Lower leg skin (tissue), 4 donors: ENCODE data around the gene CALB2. TPM values are rescaled to one million over a fixed set of nuclear protein-coding genes. Genes with fewer than 3 reads are reported as not detected.

ENCODE experiments used
- DNase-seq, 2 donors: peaks; one replicate each; pipeline ENCODE4 v3.0.0-alpha.2; 2019; ENCODE audit warnings: low spot score in 2 of 2
- H3K4me3 ChIP-seq: fragments of 200-600 bp; sonication (generic); 2 replicates; pipeline ENCODE4 v1.5.1; 2017; ENCODE audit warnings: mild to moderate bottlenecking, low read depth; ENCODE audit not compliant: poor library complexity, severe bottlenecking
- POLR2A ChIP-seq, 2 donors: fragments of 450-650 bp; IDR thresholded peaks; one replicate each; pipeline ENCODE4 v1.6.1; 2016 to 2017; ENCODE audit warnings: antibody characterized with exemption in 2 of 2, mild to moderate bottlenecking in 1 of 2, moderate library complexity in 1 of 2
- WGBS, 2 donors: methylation state at CpG; one replicate each; pipeline ENCODE4 v1.1.5; 2018; 5-methylcytosine and 5-hydroxymethylcytosine counted together
- intact Hi-C: fragments of 100-400 bp; cut with DNase I; formaldehyde crosslinking; loops from one replicate; pipeline ENCODE4 v1.15.0; 2023; ENCODE audit warnings: low total_unique reads
- total RNA-seq, 4 donors: library from RNA; depleted of rRNA; stranded (reverse); fragments of >200 nt; gene quantifications; one replicate each; pipeline ENCODE4 v1.1.0, GENCODE V29; 2016
- TF ChIP-seq, protein P1 (sequence below), 3 donors: fragments of 450-650 bp; IDR thresholded peaks; one replicate each; pipeline ENCODE4 v1.5.1; 2016; ENCODE audit warnings: antibody characterized with exemption in 3 of 3, mild to moderate bottlenecking in 3 of 3, moderate library complexity in 2 of 3

The CALB2 gene
- total RNA-seq, 4 donors from 2014 or later = 3.8 to 5.1 (median 4.1) TPM; not detected in 1

DNA sequence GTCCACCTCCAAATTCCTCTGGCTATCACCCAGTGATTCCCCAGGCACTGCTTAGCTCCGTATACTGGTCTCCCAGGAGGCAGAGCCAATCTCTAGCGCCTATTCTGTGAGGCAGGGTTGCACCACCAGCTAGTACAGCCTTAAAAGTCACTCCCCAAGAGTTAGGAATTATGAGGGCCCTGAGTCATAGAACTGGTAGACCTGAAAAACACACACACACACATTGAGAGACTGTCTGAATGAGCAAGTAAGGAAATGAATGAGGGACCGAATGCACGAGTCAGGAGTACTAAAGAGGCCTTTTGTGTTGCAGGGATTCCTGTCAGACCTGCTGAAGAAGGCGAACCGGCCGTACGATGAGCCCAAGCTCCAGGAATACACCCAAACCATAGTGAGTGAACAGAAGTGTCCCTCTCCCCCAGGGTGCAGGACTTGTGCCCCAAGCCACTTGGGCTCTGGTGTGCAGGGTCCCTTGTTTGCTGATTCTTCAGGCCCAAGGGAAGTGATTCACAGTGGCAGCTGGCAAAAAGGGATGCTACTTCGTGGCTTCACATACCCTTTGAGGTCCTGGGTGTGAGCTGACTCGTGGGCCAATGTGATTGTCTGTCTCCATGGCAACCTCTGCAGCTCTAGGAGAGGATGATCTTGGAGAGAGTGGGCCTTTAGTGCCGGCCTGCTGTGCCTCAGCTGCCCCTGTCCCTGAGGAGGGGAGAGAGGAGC, 24.7 kb downstream of the CALB2 start:
- 58 to 59% methylated on average over 8 to 11 of the region's 11 CpGs for WGBS, 2 donors
- no peak overlapping the region for H3K4me3 ChIP-seq
- TF ChIP-seq POLR2A (IDR thresholded peaks at IDR 0.05) = no peak
- TF ChIP-seq, protein P1, sequence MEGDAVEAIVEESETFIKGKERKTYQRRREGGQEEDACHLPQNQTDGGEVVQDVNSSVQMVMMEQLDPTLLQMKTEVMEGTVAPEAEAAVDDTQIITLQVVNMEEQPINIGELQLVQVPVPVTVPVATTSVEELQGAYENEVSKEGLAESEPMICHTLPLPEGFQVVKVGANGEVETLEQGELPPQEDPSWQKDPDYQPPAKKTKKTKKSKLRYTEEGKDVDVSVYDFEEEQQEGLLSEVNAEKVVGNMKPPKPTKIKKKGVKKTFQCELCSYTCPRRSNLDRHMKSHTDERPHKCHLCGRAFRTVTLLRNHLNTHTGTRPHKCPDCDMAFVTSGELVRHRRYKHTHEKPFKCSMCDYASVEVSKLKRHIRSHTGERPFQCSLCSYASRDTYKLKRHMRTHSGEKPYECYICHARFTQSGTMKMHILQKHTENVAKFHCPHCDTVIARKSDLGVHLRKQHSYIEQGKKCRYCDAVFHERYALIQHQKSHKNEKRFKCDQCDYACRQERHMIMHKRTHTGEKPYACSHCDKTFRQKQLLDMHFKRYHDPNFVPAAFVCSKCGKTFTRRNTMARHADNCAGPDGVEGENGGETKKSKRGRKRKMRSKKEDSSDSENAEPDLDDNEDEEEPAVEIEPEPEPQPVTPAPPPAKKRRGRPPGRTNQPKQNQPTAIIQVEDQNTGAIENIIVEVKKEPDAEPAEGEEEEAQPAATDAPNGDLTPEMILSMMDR (IDR thresholded peaks at IDR 0.05) = no peak
- intact Hi-C loops = no loop called here
- DNase-seq = no peak

DNA sequence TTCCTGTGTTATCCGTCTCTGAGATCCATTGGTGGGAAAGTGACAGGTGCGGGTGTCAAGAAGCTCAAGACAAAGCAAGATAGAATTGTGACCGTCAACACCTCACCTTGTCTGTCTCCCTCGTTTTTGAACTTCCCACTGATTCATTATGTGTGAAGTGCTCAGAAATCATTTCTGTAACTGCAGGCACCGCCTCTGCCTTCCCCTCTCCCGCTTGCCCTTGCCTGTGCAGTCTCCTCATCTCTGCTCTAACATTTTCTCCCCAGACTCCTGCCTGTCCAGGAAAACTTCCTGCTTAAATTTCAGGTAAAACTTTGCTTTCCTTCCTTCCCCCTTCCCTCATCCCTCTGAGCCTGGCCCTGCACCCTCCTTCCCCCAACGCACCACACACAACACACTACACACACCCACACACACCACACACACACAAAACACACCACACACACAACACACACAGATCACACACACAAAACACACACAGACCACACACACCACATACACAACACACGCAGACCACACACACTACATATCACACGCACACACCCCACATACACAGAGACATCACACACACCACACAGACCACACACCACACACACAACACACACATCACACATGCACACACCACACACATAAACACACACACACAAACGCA, 25.7 kb downstream of the CALB2 start:
- no peak for DNase-seq
- 56 to 60% methylated on average over 10 of the region's 10 CpGs for WGBS, 2 donors
- H3K4me3 ChIP-seq = no peak overlapping the region
- TF ChIP-seq POLR2A (IDR thresholded peaks at IDR 0.05) = no peak
- TF ChIP-seq, protein P1 (IDR thresholded peaks at IDR 0.05) = no peak
- intact Hi-C loops = no loop called here

DNA sequence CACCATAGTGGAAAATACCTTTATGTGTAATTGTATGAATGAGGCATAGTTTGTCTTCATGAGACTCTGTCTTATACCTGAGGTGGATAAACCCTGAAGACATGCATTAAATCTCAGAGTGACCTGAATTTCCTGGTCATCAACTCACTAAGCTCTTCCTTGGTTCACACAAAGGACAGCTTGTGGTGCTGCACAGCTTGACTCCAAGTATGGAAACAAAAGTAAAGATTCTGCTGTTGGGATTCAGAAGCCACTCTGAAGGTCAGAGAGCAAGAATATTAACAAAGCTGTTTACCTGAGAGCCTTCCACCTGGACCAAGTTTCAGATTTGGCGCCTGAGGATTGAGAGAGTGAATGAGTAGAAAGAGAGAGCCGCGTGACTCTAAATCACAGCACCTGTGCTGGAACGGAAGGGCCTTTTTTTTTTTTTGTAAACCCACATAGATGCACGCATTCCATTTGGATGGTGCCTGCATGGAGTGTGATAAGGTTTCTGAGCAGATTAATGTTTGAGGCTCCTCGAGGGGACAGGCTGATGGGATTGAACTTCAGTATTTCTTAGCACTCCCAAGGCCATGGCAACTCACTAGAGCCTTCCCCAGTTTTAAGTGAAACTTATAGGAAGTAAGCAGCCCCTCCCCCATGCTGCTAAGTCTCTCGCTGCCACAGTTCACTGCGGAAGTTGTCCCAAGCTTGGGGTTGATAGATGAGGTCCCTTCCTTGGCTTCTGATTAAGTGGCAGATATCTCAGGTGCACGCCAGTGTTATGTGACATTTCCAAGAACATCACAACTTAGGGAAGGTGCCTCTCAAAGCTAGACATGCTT, 28.7 kb downstream of the CALB2 start:
- TF ChIP-seq POLR2A (IDR thresholded peaks at IDR 0.05) = no peak
- TF ChIP-seq, protein P1 (IDR thresholded peaks at IDR 0.05) = no peak
- DNase-seq = no peak
- H3K4me3 ChIP-seq = no peak overlapping the region
- intact Hi-C loops = no loop called here
- 15 to 17% methylated on average over 9 of the region's 9 CpGs for WGBS, 2 donors

DNA sequence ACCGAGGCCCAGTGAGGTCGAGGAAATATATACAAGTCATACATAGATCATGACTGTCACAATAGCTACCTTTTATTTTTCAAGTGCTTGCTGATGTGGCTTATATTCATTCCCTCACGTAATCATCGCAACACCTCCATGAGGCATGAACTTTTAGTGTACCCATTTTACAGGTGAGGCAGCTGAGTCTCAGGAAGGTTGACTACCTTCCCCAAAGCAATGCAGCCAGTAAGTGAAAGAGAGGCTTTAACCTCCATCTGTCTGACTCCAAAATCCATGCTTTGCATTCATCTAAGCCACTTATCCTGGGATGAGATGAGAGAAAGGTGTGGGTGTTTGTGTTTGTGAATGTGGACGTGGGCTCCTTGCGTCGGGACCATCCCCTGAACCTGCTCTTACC, 30.8 kb downstream of the CALB2 start:
- no peak for DNase-seq
- intact Hi-C loops = no loop called here
- 78 to 79% methylated on average over 7 of the region's 7 CpGs for WGBS, 2 donors
- TF ChIP-seq POLR2A (IDR thresholded peaks at IDR 0.05) = no peak
- TF ChIP-seq, protein P1 (IDR thresholded peaks at IDR 0.05) = no peak
- H3K4me3 ChIP-seq = no peak overlapping the region

DNA sequence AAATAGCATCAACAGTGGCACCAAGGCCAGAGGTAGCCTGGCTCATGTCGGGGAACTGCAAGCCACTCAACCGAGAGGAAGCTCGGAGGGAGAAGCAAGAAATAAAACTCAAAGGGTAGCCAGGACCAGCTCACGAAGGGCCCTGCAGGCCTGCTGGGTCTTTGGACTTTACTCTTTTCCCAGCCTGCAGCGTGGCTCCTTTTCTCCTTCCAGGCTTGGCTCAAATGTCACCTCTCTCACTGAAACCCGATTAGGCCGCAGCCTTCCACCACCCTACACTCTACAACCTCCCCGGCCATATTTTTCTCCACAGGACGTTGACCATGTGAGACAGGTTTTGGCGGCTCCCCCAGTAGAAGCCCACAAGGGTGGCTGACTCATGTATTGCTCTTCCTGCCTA, 38.1 kb downstream of the CALB2 start:
- intact Hi-C loops = no loop called here
- no peak overlapping the region for H3K4me3 ChIP-seq
- WGBS, 2 donors = 75 to 81% methylated on average over 10 of the region's 10 CpGs
- TF ChIP-seq, protein P1 (IDR thresholded peaks at IDR 0.05) = no peak
- no peak for TF ChIP-seq POLR2A (IDR thresholded peaks at IDR 0.05)
- DNase-seq = no peak
